ENCODE results near the gene DCST1.

DNA sequence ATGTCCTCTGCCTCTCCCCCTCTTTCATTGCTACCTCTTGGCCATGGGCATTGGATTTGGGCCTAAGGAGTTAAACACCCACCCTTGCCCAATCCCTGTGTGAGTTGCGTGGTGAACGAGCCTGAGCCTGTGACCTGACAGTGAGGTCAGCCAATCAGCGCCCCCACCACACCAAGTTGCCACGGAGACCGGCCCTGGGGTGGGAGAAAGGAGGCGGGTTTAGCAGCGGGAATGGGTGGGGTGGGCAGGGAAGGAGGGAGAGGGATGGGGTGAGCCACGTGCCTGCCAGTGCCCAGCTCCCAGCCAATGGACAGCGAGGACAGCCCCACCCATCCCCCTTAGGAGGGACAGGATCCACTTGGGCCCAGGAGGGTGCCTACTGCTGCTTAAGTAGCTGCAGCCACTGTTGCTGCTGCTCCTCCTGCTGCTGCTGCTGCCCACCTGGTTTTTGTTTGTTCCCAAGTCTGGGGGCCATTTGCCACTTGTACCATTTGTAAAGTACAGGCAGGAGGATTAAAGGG lies 21.5 kb upstream of the DCST1 start:
- no peak for TF ChIP-seq SP1 (IDR thresholded peaks at IDR 0.05)
- TF ChIP-seq, protein P1, sequence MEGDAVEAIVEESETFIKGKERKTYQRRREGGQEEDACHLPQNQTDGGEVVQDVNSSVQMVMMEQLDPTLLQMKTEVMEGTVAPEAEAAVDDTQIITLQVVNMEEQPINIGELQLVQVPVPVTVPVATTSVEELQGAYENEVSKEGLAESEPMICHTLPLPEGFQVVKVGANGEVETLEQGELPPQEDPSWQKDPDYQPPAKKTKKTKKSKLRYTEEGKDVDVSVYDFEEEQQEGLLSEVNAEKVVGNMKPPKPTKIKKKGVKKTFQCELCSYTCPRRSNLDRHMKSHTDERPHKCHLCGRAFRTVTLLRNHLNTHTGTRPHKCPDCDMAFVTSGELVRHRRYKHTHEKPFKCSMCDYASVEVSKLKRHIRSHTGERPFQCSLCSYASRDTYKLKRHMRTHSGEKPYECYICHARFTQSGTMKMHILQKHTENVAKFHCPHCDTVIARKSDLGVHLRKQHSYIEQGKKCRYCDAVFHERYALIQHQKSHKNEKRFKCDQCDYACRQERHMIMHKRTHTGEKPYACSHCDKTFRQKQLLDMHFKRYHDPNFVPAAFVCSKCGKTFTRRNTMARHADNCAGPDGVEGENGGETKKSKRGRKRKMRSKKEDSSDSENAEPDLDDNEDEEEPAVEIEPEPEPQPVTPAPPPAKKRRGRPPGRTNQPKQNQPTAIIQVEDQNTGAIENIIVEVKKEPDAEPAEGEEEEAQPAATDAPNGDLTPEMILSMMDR (IDR thresholded peaks at IDR 0.05; ENCODE audit: low read depth, low read length, missing input control), result no peak
- no peak for TF ChIP-seq EGR1 (IDR thresholded peaks at IDR 0.05; ENCODE audit: low read depth in 2 of 2)
- TF ChIP-seq, protein P2, sequence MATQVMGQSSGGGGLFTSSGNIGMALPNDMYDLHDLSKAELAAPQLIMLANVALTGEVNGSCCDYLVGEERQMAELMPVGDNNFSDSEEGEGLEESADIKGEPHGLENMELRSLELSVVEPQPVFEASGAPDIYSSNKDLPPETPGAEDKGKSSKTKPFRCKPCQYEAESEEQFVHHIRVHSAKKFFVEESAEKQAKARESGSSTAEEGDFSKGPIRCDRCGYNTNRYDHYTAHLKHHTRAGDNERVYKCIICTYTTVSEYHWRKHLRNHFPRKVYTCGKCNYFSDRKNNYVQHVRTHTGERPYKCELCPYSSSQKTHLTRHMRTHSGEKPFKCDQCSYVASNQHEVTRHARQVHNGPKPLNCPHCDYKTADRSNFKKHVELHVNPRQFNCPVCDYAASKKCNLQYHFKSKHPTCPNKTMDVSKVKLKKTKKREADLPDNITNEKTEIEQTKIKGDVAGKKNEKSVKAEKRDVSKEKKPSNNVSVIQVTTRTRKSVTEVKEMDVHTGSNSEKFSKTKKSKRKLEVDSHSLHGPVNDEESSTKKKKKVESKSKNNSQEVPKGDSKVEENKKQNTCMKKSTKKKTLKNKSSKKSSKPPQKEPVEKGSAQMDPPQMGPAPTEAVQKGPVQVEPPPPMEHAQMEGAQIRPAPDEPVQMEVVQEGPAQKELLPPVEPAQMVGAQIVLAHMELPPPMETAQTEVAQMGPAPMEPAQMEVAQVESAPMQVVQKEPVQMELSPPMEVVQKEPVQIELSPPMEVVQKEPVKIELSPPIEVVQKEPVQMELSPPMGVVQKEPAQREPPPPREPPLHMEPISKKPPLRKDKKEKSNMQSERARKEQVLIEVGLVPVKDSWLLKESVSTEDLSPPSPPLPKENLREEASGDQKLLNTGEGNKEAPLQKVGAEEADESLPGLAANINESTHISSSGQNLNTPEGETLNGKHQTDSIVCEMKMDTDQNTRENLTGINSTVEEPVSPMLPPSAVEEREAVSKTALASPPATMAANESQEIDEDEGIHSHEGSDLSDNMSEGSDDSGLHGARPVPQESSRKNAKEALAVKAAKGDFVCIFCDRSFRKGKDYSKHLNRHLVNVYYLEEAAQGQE (IDR thresholded peaks at IDR 0.05), result no peak
- peak; percentile 29 to 42 for TF ChIP-seq RXRA (IDR thresholded peaks at IDR 0.05)
- no peak for TF ChIP-seq TAF1 (conservative IDR thresholded peaks at IDR 0.05)
- TF ChIP-seq RAD21 (IDR thresholded peaks at IDR 0.05), result no peak

Measured in liver (tissue), 3 donors.